Vagina (tissue), 2 donors: ENCODE results near the gene KBTBD2. TPM values are rescaled to one million over a fixed set of nuclear protein-coding genes. Genes with fewer than 3 reads are reported as not detected.

ENCODE experiments used
- DNase-seq, 2 donors: peaks; one replicate each; pipeline ENCODE4 v3.0.0-alpha.2; 2017; ENCODE audit errors: extremely low spot score in 2 of 2
- H3K27ac ChIP-seq: fragments of 200-600 bp; sonication (generic); one replicate; pipeline ENCODE4 v1.5.1; 2019
- H3K27me3 ChIP-seq: fragments of 200-600 bp; sonication (generic); one replicate; pipeline ENCODE4 v1.5.1; 2019
- H3K36me3 ChIP-seq, 2 donors: fragments of 200-600 bp; sonication (generic); one replicate each; pipeline ENCODE4 v1.5.1; 2017 to 2019
- H3K4me1 ChIP-seq: fragments of 200-600 bp; sonication (generic); one replicate; pipeline ENCODE4 v1.5.1; 2019
- H3K4me3 ChIP-seq, 2 donors: fragments of 200-600 bp; sonication (generic); 1 replicate in 1 of 2; 2 replicates in 1 of 2; pipeline ENCODE4 v1.5.1; 2016 to 2019
- H3K9me3 ChIP-seq: fragments of 200-600 bp; sonication (generic); one replicate; pipeline ENCODE4 v1.5.1; 2019
- CTCF ChIP-seq, 3 experiments: fragments of 450-650 bp in 2 of 3; fragments of 200-600 bp in 1 of 3; sonication (generic) in 1 of 3; IDR thresholded peaks; one replicate each; pipeline ENCODE4 v1.5.1; 2017 to 2019; ENCODE audit warnings: antibody characterized with exemption in 3 of 3, mild to moderate bottlenecking in 2 of 3, moderate library complexity in 2 of 3
- POLR2A ChIP-seq, 2 donors: fragments of 450-650 bp; IDR thresholded peaks; one replicate each; pipeline ENCODE4 v1.6.1; 2017; ENCODE audit warnings: antibody characterized with exemption in 2 of 2, mild to moderate bottlenecking in 2 of 2, moderate library complexity in 2 of 2
- POLR2AphosphoS5 ChIP-seq, 2 donors: sonication (generic); formaldehyde crosslinking; IDR thresholded peaks; one replicate each; pipeline ENCODE4 v1.9.0; 2017; ENCODE audit warnings: antibody characterized with exemption in 2 of 2, mild to moderate bottlenecking in 2 of 2, low read depth in 1 of 2; ENCODE audit not compliant: insufficient read depth in 1 of 2
- intact Hi-C: fragments of 100-400 bp; cut with DNase I; formaldehyde crosslinking; loops from one replicate; pipeline ENCODE4 v1.15.1; 2023
- total RNA-seq: library from RNA; depleted of rRNA; stranded (reverse); fragments of >200 nt; gene quantifications from one replicate; pipeline ENCODE4 v1.2.3, GENCODE V29; 2016

Gene KBTBD2
- total RNA-seq, 1 donor from 2014 or later = 30.0 TPM

DNA sequence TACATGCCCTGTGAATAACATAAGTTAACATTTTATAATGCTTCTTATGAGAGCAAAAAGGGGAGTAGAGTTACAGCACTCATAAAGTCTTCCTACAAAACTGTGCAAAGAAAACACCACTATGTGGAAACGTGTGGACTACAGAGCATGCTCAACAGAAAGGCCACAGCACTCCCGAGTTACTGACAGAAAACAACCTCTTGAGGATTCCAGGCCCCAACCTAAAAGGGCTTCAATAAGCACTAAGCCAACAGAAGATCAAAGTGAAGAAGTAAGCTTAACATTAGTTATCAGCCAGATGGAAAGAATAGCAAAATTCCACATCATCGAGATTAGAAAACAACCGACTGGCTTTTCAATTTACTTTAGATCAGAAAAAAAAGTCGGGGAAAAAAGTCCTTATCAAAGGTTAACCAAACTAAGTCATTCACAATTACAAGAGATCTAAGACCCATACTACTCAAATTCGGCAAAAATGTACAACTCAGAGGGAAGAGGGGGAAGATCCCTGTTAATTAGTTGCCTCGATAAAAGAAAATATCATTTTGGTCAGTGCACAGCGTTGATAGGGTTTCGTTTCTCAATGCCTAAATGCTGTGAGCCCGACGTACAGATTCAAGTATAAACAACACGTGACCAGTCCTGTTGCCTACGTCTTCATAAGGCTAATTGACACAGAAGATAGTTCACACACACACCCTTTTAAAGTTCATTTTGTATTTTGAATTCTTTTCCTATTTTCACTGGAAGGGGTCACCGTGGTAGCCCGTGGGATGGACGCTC, 1.4 kb downstream of the KBTBD2 start:
- peak overlapping the region; percentile 99 for H3K27ac ChIP-seq
- H3K4me3 ChIP-seq = peak overlapping the region; percentile 88 to 95
- no peaks in the 10 kb centered on the region for H3K27me3 ChIP-seq
- no peak for DNase-seq
- H3K36me3 ChIP-seq = no peaks in the 10 kb centered on the region
- H3K9me3 ChIP-seq = no peaks in the 10 kb centered on the region
- TF ChIP-seq POLR2AphosphoS5 (IDR thresholded peaks at IDR 0.05; ENCODE audit: insufficient read depth in 1 of 2, low read depth in 1 of 2) = peak in 1 of 2 donors; percentile 89
- TF ChIP-seq CTCF (IDR thresholded peaks at IDR 0.05) = no peak
- TF ChIP-seq POLR2A (IDR thresholded peaks at IDR 0.05) = peak in 1 of 2 donors; percentile 30
- intact Hi-C loops = loop anchor here (5.0 kb wide), 1 partner anchor 393 kb away; the partner anchor contains the start of gene AVL9
- peaks cover 54% of the 10 kb centered on the region for H3K4me1 ChIP-seq

DNA sequence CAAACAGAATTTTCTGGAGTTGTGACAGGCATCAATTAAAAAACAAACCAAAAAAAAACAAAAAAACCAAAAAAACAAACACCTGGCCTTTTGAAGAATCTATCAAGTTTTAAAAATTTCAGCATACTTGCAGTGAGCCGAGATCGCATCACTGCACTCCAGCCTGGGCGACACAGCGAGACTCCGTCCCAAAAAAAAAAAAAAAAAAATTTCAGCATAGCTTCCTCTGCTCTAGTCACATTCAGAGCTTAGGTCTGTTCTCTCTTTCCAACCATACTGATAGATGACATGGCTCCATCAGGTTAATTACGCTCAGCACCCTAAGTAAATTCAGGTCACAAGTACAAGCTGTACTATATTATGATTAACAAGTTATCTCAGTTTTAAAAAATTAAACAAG, 3.1 kb downstream of the KBTBD2 start:
- Histone ChIP-seq H3K36me3 (no peaks in the 10 kb centered on the region), H3K4me3 (no peak overlapping the region), H3K9me3 (no peaks in the 10 kb centered on the region), H3K27me3 (no peaks in the 10 kb centered on the region), H3K4me1 (peaks cover 63% of the 10 kb centered on the region), H3K27ac (peak overlapping the region; percentile 29)
- TF ChIP-seq CTCF (IDR thresholded peaks at IDR 0.05) (no peak), POLR2A (IDR thresholded peaks at IDR 0.05) (no peak), POLR2AphosphoS5 (IDR thresholded peaks at IDR 0.05; ENCODE audit: insufficient read depth in 1 of 2, low read depth in 1 of 2) (no peak)
- intact Hi-C loops = no loop called here
- no peak for DNase-seq

GRCh38 chr7:32887395-32887794, 4.2 kb downstream of the KBTBD2 start:
- DNase-seq = no peak
- H3K4me3 ChIP-seq = no peak overlapping the region
- peaks cover 57% of the 10 kb centered on the region for H3K4me1 ChIP-seq
- no peaks in the 10 kb centered on the region for H3K27me3 ChIP-seq
- no peaks in the 10 kb centered on the region for H3K36me3 ChIP-seq
- H3K9me3 ChIP-seq = no peaks in the 10 kb centered on the region
- intact Hi-C loops = no loop called here
- TF ChIP-seq POLR2AphosphoS5 (IDR thresholded peaks at IDR 0.05; ENCODE audit: insufficient read depth in 1 of 2, low read depth in 1 of 2) = no peak
- TF ChIP-seq CTCF (IDR thresholded peaks at IDR 0.05) = no peak
- no peak for TF ChIP-seq POLR2A (IDR thresholded peaks at IDR 0.05)
- no peak overlapping the region for H3K27ac ChIP-seq

- Histone ChIP-seq H3K27me3 (no peaks in the 10 kb centered on the region), H3K9me3 (no peaks in the 10 kb centered on the region), H3K27ac (no peak overlapping the region), H3K36me3 (no peaks in the 10 kb centered on the region), H3K4me3 (no peak overlapping the region), H3K4me1 (peaks cover 63% of the 10 kb centered on the region)
- DNase-seq = no peak
- intact Hi-C loops = no loop called here
- TF ChIP-seq POLR2A (IDR thresholded peaks at IDR 0.05) (no peak), POLR2AphosphoS5 (IDR thresholded peaks at IDR 0.05; ENCODE audit: insufficient read depth in 1 of 2, low read depth in 1 of 2) (no peak), CTCF (IDR thresholded peaks at IDR 0.05) (no peak)
Observed at GRCh38 chr7:32881074-32881982, 10.2 kb downstream of the KBTBD2 start.
